ENCODE data around the gene STX10.

Gene STX10

GRCh38 chr19:13146763-13147563, 3.2 kb downstream of the STX10 start:
- H3K4me3 ChIP-seq (ENCODE audit: low read depth, low read length): no peak overlapping the region
- ChIA-PET CTCF (interaction anchor here (0.7 to 1.8 kb wide), 6 partner anchors 14 to 181 kb away, joined by 3 to 4 read pairs (median 3); no protein-coding TSS in a partner anchor), POLR2A (no interaction called here)
- TF ChIP-seq, protein P1, sequence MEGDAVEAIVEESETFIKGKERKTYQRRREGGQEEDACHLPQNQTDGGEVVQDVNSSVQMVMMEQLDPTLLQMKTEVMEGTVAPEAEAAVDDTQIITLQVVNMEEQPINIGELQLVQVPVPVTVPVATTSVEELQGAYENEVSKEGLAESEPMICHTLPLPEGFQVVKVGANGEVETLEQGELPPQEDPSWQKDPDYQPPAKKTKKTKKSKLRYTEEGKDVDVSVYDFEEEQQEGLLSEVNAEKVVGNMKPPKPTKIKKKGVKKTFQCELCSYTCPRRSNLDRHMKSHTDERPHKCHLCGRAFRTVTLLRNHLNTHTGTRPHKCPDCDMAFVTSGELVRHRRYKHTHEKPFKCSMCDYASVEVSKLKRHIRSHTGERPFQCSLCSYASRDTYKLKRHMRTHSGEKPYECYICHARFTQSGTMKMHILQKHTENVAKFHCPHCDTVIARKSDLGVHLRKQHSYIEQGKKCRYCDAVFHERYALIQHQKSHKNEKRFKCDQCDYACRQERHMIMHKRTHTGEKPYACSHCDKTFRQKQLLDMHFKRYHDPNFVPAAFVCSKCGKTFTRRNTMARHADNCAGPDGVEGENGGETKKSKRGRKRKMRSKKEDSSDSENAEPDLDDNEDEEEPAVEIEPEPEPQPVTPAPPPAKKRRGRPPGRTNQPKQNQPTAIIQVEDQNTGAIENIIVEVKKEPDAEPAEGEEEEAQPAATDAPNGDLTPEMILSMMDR (IDR thresholded peaks at IDR 0.05; ENCODE audit: insufficient read depth, low read length, missing control alignments): no peak
- no peak for DNase-seq (ENCODE audit: low read depth, low spot score)

DNA sequence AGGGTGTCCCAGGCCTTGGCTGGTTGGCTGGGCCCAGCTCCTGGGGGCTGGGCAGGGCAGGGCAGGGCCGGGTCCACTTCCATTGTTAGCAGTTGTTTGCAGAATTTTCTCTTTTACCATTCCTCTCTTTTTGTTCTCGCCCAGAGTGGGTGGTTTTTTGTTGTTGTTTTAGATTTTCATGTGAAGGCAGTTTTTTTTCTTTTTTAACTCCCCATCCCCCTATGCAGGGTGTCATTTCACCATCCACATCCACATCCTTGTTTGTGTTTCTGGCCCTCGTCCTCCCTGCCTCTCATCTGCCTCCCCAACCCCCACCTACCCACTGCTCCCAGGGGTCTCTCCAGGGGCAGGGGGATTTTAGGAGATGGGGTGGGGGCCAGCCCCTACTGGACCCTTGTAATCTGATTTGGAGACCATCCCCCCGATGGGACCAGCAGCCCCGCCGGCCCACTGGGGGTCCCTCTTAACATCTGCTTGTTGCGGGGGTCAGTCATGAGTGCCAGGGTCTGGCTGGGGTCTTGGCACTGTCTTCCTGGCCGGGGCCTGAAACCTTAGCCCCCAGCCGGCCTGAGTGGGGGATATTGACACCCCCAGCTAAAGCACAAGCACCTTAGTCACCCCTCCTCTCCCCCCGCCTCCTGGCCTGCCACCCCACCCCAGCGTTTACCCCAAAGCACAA, 10.4 kb downstream of the STX10 start:
- no peak for DNase-seq (ENCODE audit: low read depth, low spot score)
- ChIA-PET POLR2A (no interaction called here), CTCF (no interaction called here)

DNA sequence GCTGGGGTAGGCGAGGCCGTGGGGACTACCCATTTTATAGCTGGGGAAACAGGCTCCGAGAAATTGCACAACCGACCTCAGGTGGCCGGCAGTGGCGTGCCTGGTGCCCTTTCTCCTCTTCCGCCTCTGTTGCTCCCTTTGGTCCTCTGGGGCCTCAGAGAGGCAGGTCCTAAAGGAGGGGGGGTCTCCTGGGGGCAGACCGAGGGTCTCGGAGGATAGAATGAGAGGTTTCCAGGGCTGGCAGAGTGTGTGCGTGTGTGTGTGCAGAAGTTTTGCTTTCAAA, 11.3 kb downstream of the STX10 start:
- POLR2A ChIA-PET: interaction anchor here (1.0 kb wide), 1 partner anchor 14 kb away, joined by 3 read pairs; no protein-coding TSS in a partner anchor
- DNase-seq (ENCODE audit: low read depth, low spot score): no peak
- CTCF ChIA-PET: no interaction called here
- TF ChIP-seq, protein P1 (IDR thresholded peaks at IDR 0.05; ENCODE audit: insufficient read depth, low read length, missing control alignments): no peak
- no peak overlapping the region for H3K4me3 ChIP-seq (ENCODE audit: low read depth, low read length)

More for the DNA sequence above, 10.4 kb downstream of the STX10 start:
- TF ChIP-seq, protein P1 (IDR thresholded peaks at IDR 0.05; ENCODE audit: insufficient read depth, low read length, missing control alignments): no peak
- H3K4me3 ChIP-seq (ENCODE audit: low read depth, low read length): no peak overlapping the region

DNA sequence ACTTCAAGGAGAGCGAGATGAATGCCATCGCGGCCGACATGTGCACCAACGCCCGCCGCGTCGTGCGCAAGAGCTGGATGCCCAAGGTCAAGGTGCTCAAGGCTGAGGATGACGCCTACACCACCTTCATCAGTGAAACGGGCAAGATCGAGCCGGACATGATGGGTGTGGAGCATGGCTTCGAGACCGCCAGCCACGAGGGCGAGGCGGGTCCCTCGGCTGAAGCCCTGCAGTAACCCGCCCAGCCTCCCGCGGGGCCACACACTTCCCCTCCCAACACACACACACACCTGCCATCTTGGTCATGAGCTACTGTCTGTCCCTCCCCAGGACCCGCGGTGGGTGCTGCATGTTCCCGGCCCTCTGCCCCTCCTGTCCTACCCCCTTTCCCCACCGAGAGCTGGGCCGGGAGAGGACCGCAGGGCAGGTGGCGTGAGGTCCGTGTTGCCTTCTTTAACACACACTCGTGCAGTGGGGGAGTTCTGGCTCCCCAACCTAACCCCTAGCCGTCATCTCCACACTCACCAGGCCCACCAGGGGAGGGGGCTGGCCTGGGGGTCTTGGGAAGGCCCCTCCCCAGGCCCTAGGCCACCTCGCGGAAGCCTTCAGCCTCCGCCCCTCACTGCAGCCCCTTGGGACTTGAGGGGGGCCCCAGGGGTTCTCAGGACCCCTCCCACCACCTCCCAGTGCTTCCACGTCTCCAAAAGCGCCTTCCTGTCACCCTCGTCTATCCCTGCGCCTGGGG, 11.8 kb downstream of the STX10 start:
- CTCF ChIA-PET: interaction anchor here (1.0 kb wide), 1 partner anchor 124 kb away, joined by 3 read pairs; no protein-coding TSS in a partner anchor
- DNase-seq (ENCODE audit: low read depth, low spot score): no peak
- no peak overlapping the region for H3K4me3 ChIP-seq (ENCODE audit: low read depth, low read length)
- POLR2A ChIA-PET: interaction anchor here (1.0 kb wide), 1 partner anchor 14 kb away, joined by 3 read pairs; no protein-coding TSS in a partner anchor
- TF ChIP-seq, protein P1 (IDR thresholded peaks at IDR 0.05; ENCODE audit: insufficient read depth, low read length, missing control alignments): no peak

DNA sequence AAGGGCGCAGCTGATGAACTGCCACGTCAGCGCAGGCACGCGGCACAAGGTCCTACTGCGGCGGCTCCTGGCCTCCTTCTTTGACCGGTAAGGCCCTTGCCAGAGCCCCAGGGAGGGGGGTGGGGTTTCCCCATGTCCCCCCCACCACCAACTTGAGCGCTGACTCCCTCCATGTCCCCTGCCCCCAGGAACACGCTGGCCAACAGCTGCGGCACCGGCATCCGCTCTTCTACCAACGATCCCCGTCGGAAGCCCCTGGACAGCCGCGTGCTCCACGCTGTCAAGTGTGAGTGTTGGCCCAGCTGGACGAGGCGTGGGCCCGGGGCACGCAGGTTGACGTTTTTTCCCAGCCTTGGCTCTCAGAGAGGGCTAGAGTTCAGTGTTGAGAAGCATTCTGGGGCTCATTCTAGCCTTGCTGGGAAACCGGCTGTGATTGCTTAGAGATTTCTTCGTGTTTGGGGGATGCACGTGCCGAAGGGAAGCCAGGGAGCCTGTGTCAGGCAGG, 12.8 kb downstream of the STX10 start:
- CTCF ChIA-PET: interaction anchor here (1.0 to 1.9 kb wide), 2 partner anchors 125 to 172 kb away, joined by 3 to 6 read pairs; no protein-coding TSS in a partner anchor
- H3K4me3 ChIP-seq (ENCODE audit: low read depth, low read length): no peak overlapping the region
- DNase-seq (ENCODE audit: low read depth, low spot score): no peak
- TF ChIP-seq, protein P1 (IDR thresholded peaks at IDR 0.05; ENCODE audit: insufficient read depth, low read length, missing control alignments): no peak
- POLR2A ChIA-PET: interaction anchor here (0.6 kb wide), 2 partner anchors 15 to 592 kb away, joined by 3 read pairs; no protein-coding TSS in a partner anchor

Measured in AG04449 (cell line).